Activated naive CD8-positive, alpha-beta T cell treated with anti-CD3 and anti-CD28 coated beads, Interleukin-2, amount 50 U/mL, for 24 hours (primary cell): ENCODE results near the gene PDAP1.
"Not testable (repeated sequence)": the region's sequence is repeated elsewhere in the genome, so short reads cannot be mapped to it uniquely, and the experiment has no call there.

ENCODE experiments used
- ATAC-seq: fragments of 150-1000 bp; cut with Tn5 transposase; one replicate; pipeline ENCODE4 v1.10.0; 2021
- DNase-seq: peaks from one replicate; pipeline ENCODE4 v3.0.0; 2021
- H3K27ac Mint-ChIP-seq: one replicate; pipeline ENCODE4 v1.8.0; 2021; ENCODE audit warnings: mild to moderate bottlenecking, mixed read lengths
- H3K27me3 Mint-ChIP-seq: one replicate; pipeline ENCODE4 v1.8.0; 2021; ENCODE audit warnings: mixed read lengths
- H3K36me3 Mint-ChIP-seq: one replicate; pipeline ENCODE4 v1.8.0; 2021; ENCODE audit warnings: low read depth, mixed read lengths
- H3K4me1 Mint-ChIP-seq: one replicate; pipeline ENCODE4 v1.8.0; 2021; ENCODE audit warnings: mixed read lengths
- H3K4me3 Mint-ChIP-seq: one replicate; pipeline ENCODE4 v1.8.0; 2021; ENCODE audit warnings: mild to moderate bottlenecking, moderate library complexity, mixed read lengths
- H3K9me3 Mint-ChIP-seq: one replicate; pipeline ENCODE4 v1.8.0; 2021; ENCODE audit warnings: mixed read lengths

Gene PDAP1

GRCh38 chr7:99395616-99396327, 12.6 kb downstream of the PDAP1 start:
- Mint-ChIP-seq H3K36me3 (peaks cover 62% of the 10 kb centered on the region), H3K4me1 (peaks cover 29% of the 10 kb centered on the region), H3K27me3 (no peaks in the 10 kb centered on the region), H3K27ac (peak overlapping the region; percentile 39), H3K9me3 (no peaks in the 10 kb centered on the region), H3K4me3 (no peak overlapping the region)
- DNase-seq (no peak), ATAC-seq (no peak)

- Mint-ChIP-seq H3K9me3 (no peaks in the 10 kb centered on the region), H3K36me3 (peaks cover 61% of the 10 kb centered on the region), H3K4me1 (peaks cover 29% of the 10 kb centered on the region), H3K27me3 (no peaks in the 10 kb centered on the region), H3K27ac (no peak overlapping the region), H3K4me3 (no peak overlapping the region)
- ATAC-seq (no peak), DNase-seq (no peak)
Observed at GRCh38 chr7:99394188-99394502, 14.3 kb downstream of the PDAP1 start.

- no peak for ATAC-seq
- Mint-ChIP-seq H3K9me3 (no peaks in the 10 kb centered on the region), H3K27me3 (no peaks in the 10 kb centered on the region), H3K4me3 (peak overlapping the region; percentile 46), H3K27ac (peak overlapping the region; percentile 80), H3K4me1 (peaks cover 29% of the 10 kb centered on the region), H3K36me3 (peaks cover 58% of the 10 kb centered on the region)
- DNase-seq, result no peak
Observed at GRCh38 chr7:99393355-99394187, 14.8 kb downstream of the PDAP1 start.

GRCh38 chr7:99392659-99393354, 15.6 kb downstream of the PDAP1 start:
- Mint-ChIP-seq H3K4me3 (peak overlapping the region; percentile 46), H3K36me3 (peaks cover 59% of the 10 kb centered on the region), H3K27me3 (no peaks in the 10 kb centered on the region), H3K27ac (peak overlapping the region; percentile 80), H3K4me1 (peaks cover 27% of the 10 kb centered on the region), H3K9me3 (no peaks in the 10 kb centered on the region)
- peak; percentile 77 for ATAC-seq
- peak; percentile 76 for DNase-seq

DNA sequence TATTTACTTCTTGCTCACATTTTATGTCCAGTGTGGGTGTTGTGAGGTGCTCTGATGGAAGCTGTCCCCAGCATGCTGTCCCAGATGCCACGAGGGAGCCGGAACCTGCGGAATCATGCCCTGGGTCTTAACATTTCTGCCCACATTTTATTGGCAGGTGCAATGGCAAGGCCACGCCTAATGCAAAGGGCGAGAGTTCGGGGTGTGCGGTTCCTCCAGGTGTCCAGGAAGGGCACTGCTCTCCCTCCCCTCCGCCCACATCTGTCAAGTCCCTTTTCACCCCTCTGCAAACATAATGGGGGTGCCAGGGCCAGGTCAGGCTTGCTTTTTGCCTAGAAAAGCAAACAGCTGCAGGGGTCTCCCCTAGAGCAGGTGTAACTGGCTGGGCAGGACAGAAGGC, 16.4 kb downstream of the PDAP1 start:
- Mint-ChIP-seq H3K9me3 (no peaks in the 10 kb centered on the region), H3K4me1 (peaks cover 26% of the 10 kb centered on the region), H3K27ac (peak overlapping the region; percentile 59), H3K4me3 (no peak overlapping the region), H3K36me3 (peaks cover 57% of the 10 kb centered on the region), H3K27me3 (no peaks in the 10 kb centered on the region)
- no peak for DNase-seq
- ATAC-seq, result no peak

- no peak overlapping the region for H3K27ac Mint-ChIP-seq
Observed at GRCh38 chr7:99390941-99391602, 17.3 kb downstream of the PDAP1 start.

DNA sequence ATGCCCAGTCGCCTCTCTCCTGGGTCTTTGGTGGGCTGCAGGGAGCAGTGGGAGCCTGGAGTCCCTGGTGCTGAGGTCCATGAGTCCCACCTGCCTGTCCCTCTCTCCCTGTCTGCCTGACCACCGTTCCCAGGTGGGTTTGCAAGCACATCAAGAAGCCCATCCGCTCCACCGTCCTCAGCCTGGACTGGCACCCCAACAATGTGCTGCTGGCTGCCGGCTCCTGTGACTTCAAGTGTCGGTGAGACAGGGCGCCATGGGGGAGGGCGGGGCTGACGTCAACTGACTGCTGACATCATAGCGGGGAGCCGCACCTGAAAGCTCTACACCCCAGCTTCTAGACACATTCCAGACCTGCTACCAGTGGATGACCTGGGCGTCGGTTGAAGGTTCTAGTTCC, 18.6 kb downstream of the PDAP1 start:
- H3K4me1 Mint-ChIP-seq, result peaks cover 31% of the 10 kb centered on the region

More at GRCh38 chr7:99390941-99391602, 17.3 kb downstream of the PDAP1 start:
- H3K36me3 Mint-ChIP-seq, result peaks cover 62% of the 10 kb centered on the region
- ATAC-seq (no peak), DNase-seq (no peak)
- no peak overlapping the region for H3K4me3 Mint-ChIP-seq
- peaks cover 28% of the 10 kb centered on the region for H3K4me1 Mint-ChIP-seq
- no peaks in the 10 kb centered on the region for H3K27me3 Mint-ChIP-seq
- H3K9me3 Mint-ChIP-seq, result no peaks in the 10 kb centered on the region

DNA sequence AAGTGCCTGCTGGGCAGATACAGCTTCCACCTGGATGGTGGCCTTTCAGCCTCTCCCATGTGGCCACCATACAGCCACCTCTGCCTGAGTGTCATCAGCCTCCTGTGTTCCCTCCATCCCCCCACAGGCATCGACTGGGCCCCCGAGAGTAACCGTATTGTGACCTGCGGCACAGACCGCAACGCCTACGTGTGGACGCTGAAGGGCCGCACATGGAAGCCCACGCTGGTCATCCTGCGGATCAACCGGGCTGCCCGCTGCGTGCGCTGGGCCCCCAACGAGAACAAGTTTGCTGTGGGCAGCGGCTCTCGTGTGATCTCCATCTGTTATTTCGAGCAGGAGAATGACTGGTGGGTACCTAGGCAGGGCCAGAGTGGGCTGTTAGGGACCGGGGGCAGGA, 20.5 kb downstream of the PDAP1 start:
- H3K27ac Mint-ChIP-seq, result no peak overlapping the region
- peaks cover 48% of the 10 kb centered on the region for H3K36me3 Mint-ChIP-seq
- no peaks in the 10 kb centered on the region for H3K9me3 Mint-ChIP-seq
- no peak for ATAC-seq
- H3K27me3 Mint-ChIP-seq, result no peaks in the 10 kb centered on the region
- no peak overlapping the region for H3K4me3 Mint-ChIP-seq
- H3K4me1 Mint-ChIP-seq, result peaks cover 35% of the 10 kb centered on the region
- DNase-seq, result no peak

More for the DNA sequence above, 18.6 kb downstream of the PDAP1 start:
- H3K27ac Mint-ChIP-seq, result no peak overlapping the region
- DNase-seq, result no peak
- no peak for ATAC-seq
- no peak overlapping the region for H3K4me3 Mint-ChIP-seq
- peaks cover 57% of the 10 kb centered on the region for H3K36me3 Mint-ChIP-seq
- H3K27me3 Mint-ChIP-seq, result no peaks in the 10 kb centered on the region
- H3K9me3 Mint-ChIP-seq, result no peaks in the 10 kb centered on the region

GRCh38 chr7:99387239-99387635, 21.2 kb downstream of the PDAP1 start:
- H3K9me3 Mint-ChIP-seq, H3K27me3 Mint-ChIP-seq, DNase-seq, H3K4me3 Mint-ChIP-seq, ATAC-seq: not testable (repeated sequence)
- Mint-ChIP-seq H3K27ac (peak overlapping the region; percentile 49), H3K36me3 (peaks cover 47% of the 10 kb centered on the region), H3K4me1 (peaks cover 33% of the 10 kb centered on the region)

GRCh38 chr7:99386584-99387238, 21.7 kb downstream of the PDAP1 start:
- H3K4me1 Mint-ChIP-seq, result peaks cover 32% of the 10 kb centered on the region
- H3K27ac Mint-ChIP-seq, result peak overlapping the region; percentile 54
- peaks cover 43% of the 10 kb centered on the region for H3K36me3 Mint-ChIP-seq
- DNase-seq (no peak), ATAC-seq (peak; percentile 51)
- H3K4me3 Mint-ChIP-seq, result no peak overlapping the region
- H3K27me3 Mint-ChIP-seq, result no peaks in the 10 kb centered on the region
- no peaks in the 10 kb centered on the region for H3K9me3 Mint-ChIP-seq

DNA sequence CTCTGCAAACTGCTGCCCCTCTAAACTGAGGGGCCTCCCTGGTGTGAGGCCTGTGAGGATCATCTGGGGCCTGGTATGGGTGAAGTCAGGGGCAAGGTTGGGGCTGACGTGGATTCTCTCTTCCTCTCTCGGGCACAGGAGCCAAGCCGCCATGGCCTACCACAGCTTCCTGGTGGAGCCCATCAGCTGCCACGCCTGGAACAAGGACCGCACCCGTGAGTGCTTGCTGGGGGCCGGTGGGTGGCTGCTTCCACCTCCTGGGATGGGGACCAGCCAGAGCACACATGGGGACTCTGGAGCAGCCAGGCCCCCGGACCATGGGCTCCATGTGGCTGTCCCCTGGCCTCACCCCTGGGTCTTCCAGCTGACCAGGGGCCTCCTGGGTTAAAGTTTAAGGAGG, 22.8 kb downstream of the PDAP1 start:
- H3K36me3 Mint-ChIP-seq, result peaks cover 40% of the 10 kb centered on the region
- no peak overlapping the region for H3K4me3 Mint-ChIP-seq
- no peaks in the 10 kb centered on the region for H3K27me3 Mint-ChIP-seq
- ATAC-seq (no peak), DNase-seq (no peak)
- peaks cover 40% of the 10 kb centered on the region for H3K4me1 Mint-ChIP-seq
- H3K27ac Mint-ChIP-seq, result peak overlapping the region; percentile 14
- no peaks in the 10 kb centered on the region for H3K9me3 Mint-ChIP-seq

- H3K27me3 Mint-ChIP-seq, result no peaks in the 10 kb centered on the region
- H3K4me1 Mint-ChIP-seq, result peaks cover 50% of the 10 kb centered on the region
- peak overlapping the region; percentile 78 for H3K27ac Mint-ChIP-seq
- ATAC-seq (no peak), DNase-seq (no peak)
- no peaks in the 10 kb centered on the region for H3K9me3 Mint-ChIP-seq
- peaks cover 40% of the 10 kb centered on the region for H3K36me3 Mint-ChIP-seq
- H3K4me3 Mint-ChIP-seq, result no peak overlapping the region
Observed at GRCh38 chr7:99384523-99384922, 23.9 kb downstream of the PDAP1 start.

DNA sequence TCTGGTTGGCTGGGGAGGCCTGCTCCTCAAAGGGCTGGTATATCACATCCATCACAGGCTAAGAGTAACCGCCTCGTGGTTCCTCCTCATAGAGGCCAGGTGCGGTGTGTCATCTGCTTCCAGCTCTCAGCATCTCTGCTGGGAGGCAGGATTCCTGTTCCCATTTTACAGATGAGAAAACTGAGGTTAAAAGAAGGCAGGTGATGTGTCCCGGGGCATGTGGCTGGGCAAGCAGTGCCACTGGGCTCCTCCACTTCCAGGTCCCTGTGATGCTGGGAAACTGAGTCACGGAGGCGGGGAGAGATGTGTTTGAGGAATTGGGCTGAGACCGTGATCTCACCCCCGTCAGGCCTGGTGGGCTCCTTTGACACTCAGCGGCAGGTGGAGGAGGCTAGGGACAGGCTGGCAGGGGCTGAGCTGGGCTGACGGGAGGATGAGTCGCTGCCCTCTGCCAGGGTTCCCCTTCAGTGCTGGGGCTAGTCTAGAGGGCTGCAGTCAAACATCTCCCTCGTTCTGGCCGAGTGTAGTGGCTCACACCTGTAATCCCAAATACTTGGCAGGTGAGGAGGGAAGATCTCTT, 24.5 kb downstream of the PDAP1 start:
- Mint-ChIP-seq H3K27ac (peak overlapping the region; percentile 78), H3K4me3 (no peak overlapping the region), H3K27me3 (no peaks in the 10 kb centered on the region), H3K36me3 (peaks cover 39% of the 10 kb centered on the region), H3K9me3 (no peaks in the 10 kb centered on the region), H3K4me1 (peaks cover 56% of the 10 kb centered on the region)
- ATAC-seq (no peak), DNase-seq (no peak)

DNA sequence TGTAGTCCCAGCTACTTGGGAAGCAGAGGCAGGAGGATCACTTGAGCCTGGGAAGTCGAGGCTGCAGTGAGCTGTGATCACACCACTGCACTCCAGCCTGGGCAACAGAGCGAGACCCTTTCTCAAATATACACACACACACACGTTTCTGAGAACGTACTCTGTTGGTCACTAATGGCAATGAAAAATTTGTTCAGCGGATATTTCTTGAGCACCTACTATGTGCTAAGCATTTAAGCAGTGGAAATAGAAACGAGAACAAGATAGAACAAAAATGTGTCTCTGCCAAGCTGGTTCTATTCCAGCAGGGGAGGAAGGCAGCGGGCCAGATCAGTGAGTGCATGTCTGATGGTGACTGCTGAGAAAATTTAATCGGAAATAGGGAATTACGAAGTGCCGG, 25.2 kb downstream of the PDAP1 start:
- no peak for ATAC-seq
- Mint-ChIP-seq H3K4me1 (peaks cover 61% of the 10 kb centered on the region), H3K36me3 (peaks cover 38% of the 10 kb centered on the region), H3K9me3 (no peaks in the 10 kb centered on the region), H3K27ac (peak overlapping the region; percentile 78), H3K27me3 (no peaks in the 10 kb centered on the region), H3K4me3 (no peak overlapping the region)
- no peak for DNase-seq
